ENCODE measurements around the gene NUDT16L1. TPM values are rescaled to one million over a fixed set of nuclear protein-coding genes. Genes with fewer than 3 reads are reported as not detected.

The NUDT16L1 gene
- total and polyA plus RNA-seq, 2 of the 8 experiments (the other 6 are each of a cell fraction or from before 2014, with no cell fraction given), result 34.8 to 77.3 TPM

DNA sequence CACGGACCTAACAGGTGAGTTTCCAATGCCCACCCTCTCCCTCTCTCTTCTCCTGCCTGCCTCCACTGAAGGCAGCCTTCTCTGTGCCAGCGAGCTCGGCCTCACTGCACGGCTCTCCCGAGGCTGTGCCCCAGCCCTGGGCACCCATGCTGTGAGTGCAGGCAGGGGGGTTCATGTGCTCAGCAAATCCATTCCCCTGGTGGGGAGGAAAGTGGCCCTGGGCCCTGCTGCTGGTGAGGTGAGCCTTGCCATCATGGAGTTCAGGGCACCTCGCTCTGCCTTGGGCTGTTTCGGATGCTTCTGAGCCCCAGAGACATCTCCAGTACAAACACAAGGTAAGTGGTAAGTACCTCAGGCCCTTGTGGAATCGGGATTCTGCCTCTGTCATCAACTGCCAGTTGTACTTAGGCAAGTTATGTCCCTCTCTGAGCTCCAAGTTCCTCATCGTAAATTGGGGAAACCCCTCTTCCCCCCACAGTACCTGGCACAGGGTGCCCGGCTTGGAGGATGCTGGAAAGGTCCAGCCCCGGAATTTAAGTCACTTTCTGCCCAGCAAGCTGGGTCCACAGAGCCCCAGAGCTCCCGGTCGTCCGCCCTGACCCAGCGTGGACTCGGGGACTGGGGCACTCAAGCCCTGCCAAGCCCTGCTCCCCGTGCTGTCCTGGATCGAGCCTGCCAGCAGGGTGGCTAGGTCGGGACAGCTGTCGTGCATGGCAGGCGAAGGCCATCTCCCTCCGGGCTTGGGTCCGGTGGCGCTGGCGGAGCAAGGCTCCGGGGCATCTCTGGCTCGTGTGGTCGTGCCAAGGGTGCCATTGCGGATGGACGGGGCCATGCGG, 684 bp upstream of the NUDT16L1 start (continued):
- no peak for TF ChIP-seq CHD7 (IDR thresholded peaks at IDR 0.05; ENCODE audit: insufficient replicate concordance, low read length)
- no peak for TF ChIP-seq KDM5A (IDR thresholded peaks at IDR 0.05; ENCODE audit: low read length)
- TF ChIP-seq CREB1 (IDR thresholded peaks at IDR 0.05), result no peak
- no peak for TF ChIP-seq SIN3A (conservative IDR thresholded peaks at IDR 0.05 in 1 of 2, IDR thresholded peaks at IDR 0.05 in 1 of 2; ENCODE audit: low read depth in 1 of 2, low read length in 2 of 2)
- TF ChIP-seq HDAC2 (IDR thresholded peaks at IDR 0.05; ENCODE audit: borderline replicate concordance in 1 of 2, low read depth in 2 of 2, low read length in 2 of 2), result no peak
- no peak for TF ChIP-seq SP4 (IDR thresholded peaks at IDR 0.05; ENCODE audit: low read length)
- no peak for TF ChIP-seq PHF8 (conservative IDR thresholded peaks at IDR 0.05; ENCODE audit: low read depth, low read length)
- 0 out of 2 replicates have a peak, but pooled peaks have one; percentile 16 for TF ChIP-seq GABPA (IDR thresholded peaks at IDR 0.05; ENCODE audit: borderline replicate concordance, insufficient read depth, low read length)

Data from H1 (cell line).